K562 (cell line): ENCODE results near the gene KLHL35. TPM values are rescaled to one million over a fixed set of nuclear protein-coding genes. Genes with fewer than 3 reads are reported as not detected.

Source experiments
- DEAF1 ChIP-seq: fragments of 450-650 bp; formaldehyde crosslinking; IDR thresholded peaks from 2 replicates; pipeline ENCODE4 v1.4.0; 2020; ENCODE audit warnings: mild to moderate bottlenecking, moderate library complexity
- E2F4 ChIP-seq: sonication (generic); formaldehyde crosslinking; IDR thresholded peaks from 2 replicates; pipeline ENCODE4 v1.8.0; 2022; ENCODE audit warnings: mild to moderate bottlenecking, low read depth, missing genetic modification reagents
- MTA3 ChIP-seq: fragments of 450-650 bp; formaldehyde crosslinking; IDR thresholded peaks from 2 replicates; pipeline ENCODE4 v1.6.1; 2017; ENCODE audit warnings: mild to moderate bottlenecking, borderline replicate concordance
- RFX7 ChIP-seq: fragments of 250-450 bp; sonication (Bioruptor Pico); IDR thresholded peaks from 2 replicates; pipeline ENCODE4 v1.5.1; 2021; ENCODE audit warnings: mild to moderate bottlenecking
- SMAD2 ChIP-seq: fragments of 150-350 bp; IDR thresholded peaks from 2 replicates; pipeline ENCODE4 v1.6.1; 2014; ENCODE audit warnings: low read depth, mild to moderate bottlenecking, low read length
- STAG1 ChIP-seq: sonication (generic); formaldehyde crosslinking; IDR thresholded peaks from 2 replicates; pipeline ENCODE4 v1.5.0; 2020; ENCODE audit warnings: missing genetic modification reagents, borderline replicate concordance
- ZNF57 ChIP-seq: fragments of 450-650 bp; formaldehyde crosslinking; IDR thresholded peaks from 2 replicates; pipeline ENCODE4 v1.4.0; 2020; ENCODE audit warnings: mild to moderate bottlenecking, moderate library complexity
- ZNF785 ChIP-seq: fragments of 250-450 bp; sonication (Bioruptor Pico); IDR thresholded peaks from 2 replicates; pipeline ENCODE4 v1.4.0; 2020; ENCODE audit warnings: mild to moderate bottlenecking
- polyA plus RNA-seq, 8 experiments: library from polyadenylated mRNA; depleted of rRNA in 4 of 8; stranded (reverse) in 5 of 8; unstranded in 3 of 8; fragments of >200 nt; fragmentation: Nextera tagmentation in 2 of 8; fragmentation: Illumina TruSeq in 1 of 8; extraction: Ambion mirVana in 2 of 8; extraction: Trizol in 1 of 8; gene quantifications; 2 replicates each; pipeline versions ENCODE4 v1.2.1 to v1.2.3, GENCODE V29; 2011 to 2014; ENCODE audit warnings: inconsistent platforms in 1 of 8, missing spikeins in 1 of 8
- total RNA-seq, 7 experiments: library from RNA; depleted of rRNA in 6 of 7; stranded (reverse); fragments of >200 nt in 6 of 7; fragmentation: Illumina TruSeq in 2 of 7; extraction: Trizol in 2 of 7; gene quantifications; 2 replicates each; pipeline versions ENCODE4 v1.2.1 to v1.2.3, GENCODE V29; 2011 to 2021; ENCODE audit warnings: low replicate concordance in 1 of 7
- TF ChIP-seq, protein P1 (sequence below): fragments of 450-650 bp; IDR thresholded peaks from 2 replicates; pipeline ENCODE4 v1.6.1; 2016; ENCODE audit warnings: mild to moderate bottlenecking, moderate library complexity
- TF ChIP-seq, protein P2 (sequence below): IDR thresholded peaks from 2 replicates; pipeline ENCODE4 v1.6.1; 2014; ENCODE audit warnings: antibody characterized with exemption

KLHL35 gene
- total and polyA plus RNA-seq, 9 of the 15 experiments (the other 6 are each of a cell fraction or from before 2014, with no cell fraction given) = not detected

- TF ChIP-seq, protein P1, sequence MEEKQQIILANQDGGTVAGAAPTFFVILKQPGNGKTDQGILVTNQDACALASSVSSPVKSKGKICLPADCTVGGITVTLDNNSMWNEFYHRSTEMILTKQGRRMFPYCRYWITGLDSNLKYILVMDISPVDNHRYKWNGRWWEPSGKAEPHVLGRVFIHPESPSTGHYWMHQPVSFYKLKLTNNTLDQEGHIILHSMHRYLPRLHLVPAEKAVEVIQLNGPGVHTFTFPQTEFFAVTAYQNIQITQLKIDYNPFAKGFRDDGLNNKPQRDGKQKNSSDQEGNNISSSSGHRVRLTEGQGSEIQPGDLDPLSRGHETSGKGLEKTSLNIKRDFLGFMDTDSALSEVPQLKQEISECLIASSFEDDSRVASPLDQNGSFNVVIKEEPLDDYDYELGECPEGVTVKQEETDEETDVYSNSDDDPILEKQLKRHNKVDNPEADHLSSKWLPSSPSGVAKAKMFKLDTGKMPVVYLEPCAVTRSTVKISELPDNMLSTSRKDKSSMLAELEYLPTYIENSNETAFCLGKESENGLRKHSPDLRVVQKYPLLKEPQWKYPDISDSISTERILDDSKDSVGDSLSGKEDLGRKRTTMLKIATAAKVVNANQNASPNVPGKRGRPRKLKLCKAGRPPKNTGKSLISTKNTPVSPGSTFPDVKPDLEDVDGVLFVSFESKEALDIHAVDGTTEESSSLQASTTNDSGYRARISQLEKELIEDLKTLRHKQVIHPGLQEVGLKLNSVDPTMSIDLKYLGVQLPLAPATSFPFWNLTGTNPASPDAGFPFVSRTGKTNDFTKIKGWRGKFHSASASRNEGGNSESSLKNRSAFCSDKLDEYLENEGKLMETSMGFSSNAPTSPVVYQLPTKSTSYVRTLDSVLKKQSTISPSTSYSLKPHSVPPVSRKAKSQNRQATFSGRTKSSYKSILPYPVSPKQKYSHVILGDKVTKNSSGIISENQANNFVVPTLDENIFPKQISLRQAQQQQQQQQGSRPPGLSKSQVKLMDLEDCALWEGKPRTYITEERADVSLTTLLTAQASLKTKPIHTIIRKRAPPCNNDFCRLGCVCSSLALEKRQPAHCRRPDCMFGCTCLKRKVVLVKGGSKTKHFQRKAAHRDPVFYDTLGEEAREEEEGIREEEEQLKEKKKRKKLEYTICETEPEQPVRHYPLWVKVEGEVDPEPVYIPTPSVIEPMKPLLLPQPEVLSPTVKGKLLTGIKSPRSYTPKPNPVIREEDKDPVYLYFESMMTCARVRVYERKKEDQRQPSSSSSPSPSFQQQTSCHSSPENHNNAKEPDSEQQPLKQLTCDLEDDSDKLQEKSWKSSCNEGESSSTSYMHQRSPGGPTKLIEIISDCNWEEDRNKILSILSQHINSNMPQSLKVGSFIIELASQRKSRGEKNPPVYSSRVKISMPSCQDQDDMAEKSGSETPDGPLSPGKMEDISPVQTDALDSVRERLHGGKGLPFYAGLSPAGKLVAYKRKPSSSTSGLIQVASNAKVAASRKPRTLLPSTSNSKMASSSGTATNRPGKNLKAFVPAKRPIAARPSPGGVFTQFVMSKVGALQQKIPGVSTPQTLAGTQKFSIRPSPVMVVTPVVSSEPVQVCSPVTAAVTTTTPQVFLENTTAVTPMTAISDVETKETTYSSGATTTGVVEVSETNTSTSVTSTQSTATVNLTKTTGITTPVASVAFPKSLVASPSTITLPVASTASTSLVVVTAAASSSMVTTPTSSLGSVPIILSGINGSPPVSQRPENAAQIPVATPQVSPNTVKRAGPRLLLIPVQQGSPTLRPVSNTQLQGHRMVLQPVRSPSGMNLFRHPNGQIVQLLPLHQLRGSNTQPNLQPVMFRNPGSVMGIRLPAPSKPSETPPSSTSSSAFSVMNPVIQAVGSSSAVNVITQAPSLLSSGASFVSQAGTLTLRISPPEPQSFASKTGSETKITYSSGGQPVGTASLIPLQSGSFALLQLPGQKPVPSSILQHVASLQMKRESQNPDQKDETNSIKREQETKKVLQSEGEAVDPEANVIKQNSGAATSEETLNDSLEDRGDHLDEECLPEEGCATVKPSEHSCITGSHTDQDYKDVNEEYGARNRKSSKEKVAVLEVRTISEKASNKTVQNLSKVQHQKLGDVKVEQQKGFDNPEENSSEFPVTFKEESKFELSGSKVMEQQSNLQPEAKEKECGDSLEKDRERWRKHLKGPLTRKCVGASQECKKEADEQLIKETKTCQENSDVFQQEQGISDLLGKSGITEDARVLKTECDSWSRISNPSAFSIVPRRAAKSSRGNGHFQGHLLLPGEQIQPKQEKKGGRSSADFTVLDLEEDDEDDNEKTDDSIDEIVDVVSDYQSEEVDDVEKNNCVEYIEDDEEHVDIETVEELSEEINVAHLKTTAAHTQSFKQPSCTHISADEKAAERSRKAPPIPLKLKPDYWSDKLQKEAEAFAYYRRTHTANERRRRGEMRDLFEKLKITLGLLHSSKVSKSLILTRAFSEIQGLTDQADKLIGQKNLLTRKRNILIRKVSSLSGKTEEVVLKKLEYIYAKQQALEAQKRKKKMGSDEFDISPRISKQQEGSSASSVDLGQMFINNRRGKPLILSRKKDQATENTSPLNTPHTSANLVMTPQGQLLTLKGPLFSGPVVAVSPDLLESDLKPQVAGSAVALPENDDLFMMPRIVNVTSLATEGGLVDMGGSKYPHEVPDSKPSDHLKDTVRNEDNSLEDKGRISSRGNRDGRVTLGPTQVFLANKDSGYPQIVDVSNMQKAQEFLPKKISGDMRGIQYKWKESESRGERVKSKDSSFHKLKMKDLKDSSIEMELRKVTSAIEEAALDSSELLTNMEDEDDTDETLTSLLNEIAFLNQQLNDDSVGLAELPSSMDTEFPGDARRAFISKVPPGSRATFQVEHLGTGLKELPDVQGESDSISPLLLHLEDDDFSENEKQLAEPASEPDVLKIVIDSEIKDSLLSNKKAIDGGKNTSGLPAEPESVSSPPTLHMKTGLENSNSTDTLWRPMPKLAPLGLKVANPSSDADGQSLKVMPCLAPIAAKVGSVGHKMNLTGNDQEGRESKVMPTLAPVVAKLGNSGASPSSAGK = no peak
- TF ChIP-seq E2F4 (CRISPR knock-in tag) = no peak
- no peak for TF ChIP-seq ZNF785 (CRISPR knock-in tag)
- no peak for TF ChIP-seq DEAF1
- TF ChIP-seq MTA3 = no peak
- TF ChIP-seq SMAD2 = no peak
- no peak for TF ChIP-seq RFX7 (CRISPR knock-in tag)
- TF ChIP-seq, protein P2, sequence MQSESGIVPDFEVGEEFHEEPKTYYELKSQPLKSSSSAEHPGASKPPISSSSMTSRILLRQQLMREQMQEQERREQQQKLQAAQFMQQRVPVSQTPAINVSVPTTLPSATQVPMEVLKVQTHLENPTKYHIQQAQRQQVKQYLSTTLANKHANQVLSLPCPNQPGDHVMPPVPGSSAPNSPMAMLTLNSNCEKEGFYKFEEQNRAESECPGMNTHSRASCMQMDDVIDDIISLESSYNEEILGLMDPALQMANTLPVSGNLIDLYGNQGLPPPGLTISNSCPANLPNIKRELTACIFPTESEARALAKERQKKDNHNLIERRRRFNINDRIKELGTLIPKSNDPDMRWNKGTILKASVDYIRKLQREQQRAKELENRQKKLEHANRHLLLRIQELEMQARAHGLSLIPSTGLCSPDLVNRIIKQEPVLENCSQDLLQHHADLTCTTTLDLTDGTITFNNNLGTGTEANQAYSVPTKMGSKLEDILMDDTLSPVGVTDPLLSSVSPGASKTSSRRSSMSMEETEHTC = no peak
- no peak for TF ChIP-seq STAG1
- no peak for TF ChIP-seq ZNF57 (CRISPR knock-in tag)
Measured at GRCh38 chr11:75463106-75463774, 30.2 kb upstream of the KLHL35 start (continued).
